DMS79 (cell line): ENCODE measurements around the gene KCNJ11.

ENCODE experiments used
- DNase-seq: peaks from one replicate; lab custom pipeline; 2025; lab: John Stamatoyannopoulos, UW

KCNJ11 gene

DNA sequence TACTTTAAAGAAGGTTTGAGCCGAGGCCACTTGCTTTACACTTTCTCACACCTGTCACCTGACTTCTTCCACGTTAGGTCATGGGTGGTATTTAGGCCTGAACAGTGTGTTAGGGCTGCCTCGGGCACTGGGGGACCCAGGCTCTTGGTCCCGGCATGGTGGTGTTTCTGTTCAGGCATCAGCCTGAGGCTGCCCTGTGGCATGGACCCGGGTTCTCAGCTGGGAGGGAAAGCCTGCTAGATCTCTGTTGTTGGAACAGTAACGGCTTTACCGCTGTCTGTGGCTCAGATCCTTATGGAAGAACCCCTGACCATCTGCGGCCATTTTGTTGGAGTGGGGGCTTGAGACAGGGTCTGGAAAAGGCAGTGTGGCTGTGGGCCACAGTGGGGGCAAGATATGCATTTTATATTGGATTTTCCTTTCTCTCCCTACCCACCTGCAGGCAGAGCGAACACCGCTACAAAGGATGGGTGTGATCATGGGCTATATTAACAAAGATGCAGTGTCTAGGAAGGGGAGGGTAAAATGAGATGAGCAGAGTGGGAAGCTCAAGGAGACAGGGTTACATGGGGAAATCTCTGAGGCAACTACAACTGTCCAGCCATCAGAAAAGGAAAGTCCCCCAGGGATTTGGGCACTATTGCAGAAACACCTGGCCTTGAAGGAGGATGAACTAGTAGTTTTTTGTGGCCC is 1.6 kb upstream of the KCNJ11 start:
- DNase-seq, result peak; percentile 37

- DNase-seq, result peak; percentile 95
Observed at GRCh38 chr11:17389211-17389956, 925 bp upstream of the KCNJ11 start.

DNA sequence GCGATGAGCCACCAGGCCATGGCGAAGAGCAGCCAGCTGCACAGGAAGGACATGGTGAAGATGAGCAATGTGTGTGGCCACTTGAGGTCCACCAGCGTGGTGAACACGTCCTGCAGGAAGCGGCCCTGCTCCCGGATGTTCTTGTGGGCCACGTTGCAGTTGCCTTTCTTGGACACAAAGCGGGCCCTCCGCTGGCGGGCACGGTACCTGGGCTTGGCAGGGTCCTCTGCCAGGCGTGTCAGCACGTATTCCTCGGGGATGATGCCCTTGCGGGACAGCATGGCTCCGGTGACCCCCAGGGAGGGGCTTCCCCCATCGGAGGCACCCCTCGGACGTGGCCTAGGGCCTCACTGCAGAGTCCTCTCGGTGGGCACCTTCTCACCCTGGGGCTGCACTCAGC is 648 bp downstream of the KCNJ11 start:
- DNase-seq, result no peak

DNA sequence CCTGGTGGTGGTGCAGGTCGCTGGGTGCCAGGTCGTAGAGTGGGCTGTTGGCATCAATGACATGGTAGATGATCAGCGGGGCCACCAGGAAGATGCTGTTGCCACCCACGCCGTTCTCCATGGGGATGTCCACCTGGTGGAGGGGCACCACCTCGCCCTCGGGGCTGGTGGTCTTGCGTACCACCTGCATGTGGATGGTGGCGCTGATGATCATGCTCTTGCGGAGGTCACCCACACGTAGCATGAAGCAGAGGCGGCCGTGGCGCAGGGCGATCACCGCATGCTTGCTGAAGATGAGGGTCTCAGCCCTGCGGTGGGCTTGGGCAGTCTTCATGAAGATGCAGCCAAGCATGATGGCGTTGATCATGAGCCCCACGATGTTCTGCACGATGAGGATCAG is 1.2 kb downstream of the KCNJ11 start:
- DNase-seq, result no peak

GRCh38 chr11:17386331-17387084 is 2.0 kb downstream of the KCNJ11 start:
- DNase-seq, result no peak

- DNase-seq, result no peak
Observed at GRCh38 chr11:17385926-17386325, 2.5 kb downstream of the KCNJ11 start.

DNA sequence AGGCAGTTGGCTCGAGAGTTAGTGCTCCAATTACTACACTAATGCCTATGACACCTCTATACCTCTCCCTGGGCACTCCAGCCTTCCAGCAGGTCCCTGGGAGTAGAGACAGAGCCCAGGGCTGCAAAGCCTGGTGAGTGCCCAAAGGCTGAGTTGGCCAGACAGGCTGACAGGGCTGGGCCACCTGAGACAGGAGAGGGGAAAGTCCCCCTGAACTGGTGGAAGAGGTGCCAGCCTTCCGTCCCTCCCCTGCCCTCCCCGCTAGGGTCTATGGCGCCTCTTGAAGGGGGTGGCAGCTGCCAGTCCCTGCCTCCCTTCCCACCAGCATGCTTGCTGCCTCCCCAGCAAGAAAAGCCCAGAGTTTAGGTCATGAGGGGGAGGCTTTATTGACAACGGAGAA is 3.0 kb downstream of the KCNJ11 start:
- DNase-seq, result no peak

GRCh38 chr11:17384002-17384511 is 4.4 kb downstream of the KCNJ11 start:
- DNase-seq, result peak; percentile 53

GRCh38 chr11:17383461-17383860 is 5.0 kb downstream of the KCNJ11 start:
- DNase-seq, result no peak

- no peak for DNase-seq
Observed at GRCh38 chr11:17382046-17382728, 6.3 kb downstream of the KCNJ11 start.

GRCh38 chr11:17381156-17381555 is 7.3 kb downstream of the KCNJ11 start:
- no peak for DNase-seq

GRCh38 chr11:17379383-17380180 is 8.9 kb downstream of the KCNJ11 start:
- DNase-seq, result no peak

GRCh38 chr11:17378655-17379054 is 9.8 kb downstream of the KCNJ11 start:
- no peak for DNase-seq

GRCh38 chr11:17376493-17376892 is 12.0 kb downstream of the KCNJ11 start:
- DNase-seq, result no peak

DNA sequence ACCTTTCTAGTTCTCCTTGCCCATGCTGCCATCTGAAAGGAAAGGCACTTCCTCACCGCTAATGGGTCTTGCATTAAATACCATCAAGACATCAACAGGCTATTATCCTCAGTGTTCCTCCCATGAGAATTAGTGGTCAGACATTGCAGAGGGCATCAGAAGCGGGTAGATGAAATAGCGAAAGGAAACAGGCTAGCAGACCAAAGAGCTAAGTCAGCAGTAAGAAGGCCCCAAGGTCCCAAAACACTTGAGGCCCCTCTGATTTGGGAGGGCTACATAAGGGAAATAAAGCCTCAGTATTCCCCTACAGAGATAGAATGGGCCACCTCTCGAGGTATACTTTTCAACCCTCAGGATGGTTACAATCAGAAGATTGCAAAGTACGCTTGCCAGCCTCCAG is 12.9 kb downstream of the KCNJ11 start:
- DNase-seq, result no peak

GRCh38 chr11:17371614-17372013 is 16.8 kb downstream of the KCNJ11 start:
- no peak for DNase-seq

DNA sequence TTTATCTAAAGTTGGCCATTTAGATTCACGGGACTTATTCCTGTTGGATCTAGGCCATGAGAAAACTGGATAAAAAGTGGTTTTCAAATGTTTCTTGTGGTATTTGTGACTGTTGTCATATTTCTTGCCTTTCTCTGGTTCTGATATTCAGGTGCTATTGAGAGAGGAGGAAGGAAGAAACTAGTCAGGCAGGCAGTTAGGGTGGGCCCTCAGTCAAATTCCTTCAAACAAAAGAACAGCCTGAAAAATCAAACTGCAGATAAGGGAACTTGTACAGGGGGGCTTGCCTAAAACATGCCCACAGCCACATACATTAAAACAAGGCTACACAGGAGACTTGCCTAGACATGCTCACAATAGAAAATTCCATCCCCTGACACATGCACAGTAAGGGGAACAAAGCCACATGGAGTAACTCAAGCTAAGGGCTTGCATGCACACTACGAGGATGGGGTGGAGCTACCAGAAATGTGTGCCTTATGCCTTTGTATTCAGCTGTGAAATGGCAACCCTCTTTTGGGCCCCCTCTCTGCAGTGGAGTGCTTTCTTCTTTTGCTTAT is 18.7 kb downstream of the KCNJ11 start:
- no peak for DNase-seq

DNA sequence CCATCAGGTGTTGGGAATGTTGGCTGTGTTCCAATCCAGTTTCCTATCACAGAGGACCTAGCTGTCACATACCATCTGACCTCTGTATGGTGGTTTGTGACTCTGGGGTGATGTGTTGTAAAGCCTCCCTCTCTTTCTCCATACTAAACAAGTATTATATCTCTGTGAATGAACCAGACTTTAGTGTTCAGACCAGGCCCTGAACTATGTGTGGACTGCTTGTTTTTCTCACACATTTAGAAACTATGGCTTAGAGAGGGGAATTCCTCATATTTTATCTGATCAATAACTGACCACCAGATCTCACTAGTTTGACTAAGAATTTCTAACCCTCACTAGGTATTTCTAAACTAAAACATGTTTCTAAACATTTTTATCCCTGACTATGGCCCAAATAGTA is 19.4 kb downstream of the KCNJ11 start:
- DNase-seq, result no peak

GRCh38 chr11:17368551-17368950 is 19.9 kb downstream of the KCNJ11 start:
- DNase-seq, result no peak

- no peak for DNase-seq
Observed at GRCh38 chr11:17366495-17366894, 22.0 kb downstream of the KCNJ11 start.

DNA sequence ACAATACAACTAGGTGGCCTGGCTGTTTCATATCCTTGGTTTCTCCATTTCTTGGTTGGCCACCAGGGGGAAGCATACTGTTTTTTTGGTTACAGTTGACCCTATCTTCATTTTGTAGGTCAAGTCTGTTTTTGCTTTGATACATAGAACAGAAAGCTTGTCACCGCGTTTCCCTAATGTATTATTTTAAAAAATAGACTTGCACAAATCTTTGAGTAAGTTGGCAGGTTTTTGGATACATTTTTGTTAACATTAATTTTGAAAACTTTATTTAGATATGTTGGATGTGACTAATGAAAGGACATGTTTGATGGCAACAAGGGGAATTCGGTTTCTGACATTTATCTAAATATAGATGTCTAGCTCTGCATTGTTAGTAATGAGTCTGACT is 33.9 kb downstream of the KCNJ11 start:
- DNase-seq, result peak; percentile 19
